HL-60 (cell line): ENCODE measurements around the gene TTC28.

Experiments
- GABPA ChIP-seq: IDR thresholded peaks from 2 replicates; pipeline ENCODE4 v1.6.1; 2012; ENCODE audit warnings: low read depth
- POLR2AphosphoS5 ChIP-seq: IDR thresholded peaks from 2 replicates; pipeline ENCODE4 v1.6.1; 2012; ENCODE audit warnings: low read depth
- TF ChIP-seq, protein P1 (sequence below): IDR thresholded peaks from one replicate; pipeline ENCODE4 v1.5.1; 2011; ENCODE audit warnings: low read length, control low read depth, inconsistent platforms; ENCODE audit not compliant: insufficient read depth
- TF ChIP-seq, protein P2 (sequence below): IDR thresholded peaks from 2 replicates; pipeline ENCODE4 v1.6.1; 2012; ENCODE audit warnings: low read depth; ENCODE audit not compliant: insufficient replicate concordance

DNA sequence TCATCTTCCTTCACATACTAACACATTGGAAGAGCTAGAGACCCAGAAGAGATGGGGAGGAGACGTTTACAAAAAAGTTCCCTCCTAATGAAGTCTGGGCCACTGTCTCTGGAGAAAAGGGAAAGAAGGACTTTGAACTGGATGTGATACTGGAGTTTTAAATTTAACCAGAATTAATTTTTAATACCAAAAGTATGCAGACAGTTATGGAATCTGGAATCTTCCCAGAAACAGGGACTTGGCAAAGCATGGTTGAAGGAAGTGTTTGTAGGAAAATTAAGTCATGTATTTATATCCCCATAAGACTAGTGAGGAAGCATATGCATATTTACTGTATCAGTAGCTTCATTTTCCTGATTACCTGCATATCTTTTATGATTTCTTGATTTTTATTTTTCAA is 215.5 kb downstream of the TTC28 start:
- TF ChIP-seq, protein P1, sequence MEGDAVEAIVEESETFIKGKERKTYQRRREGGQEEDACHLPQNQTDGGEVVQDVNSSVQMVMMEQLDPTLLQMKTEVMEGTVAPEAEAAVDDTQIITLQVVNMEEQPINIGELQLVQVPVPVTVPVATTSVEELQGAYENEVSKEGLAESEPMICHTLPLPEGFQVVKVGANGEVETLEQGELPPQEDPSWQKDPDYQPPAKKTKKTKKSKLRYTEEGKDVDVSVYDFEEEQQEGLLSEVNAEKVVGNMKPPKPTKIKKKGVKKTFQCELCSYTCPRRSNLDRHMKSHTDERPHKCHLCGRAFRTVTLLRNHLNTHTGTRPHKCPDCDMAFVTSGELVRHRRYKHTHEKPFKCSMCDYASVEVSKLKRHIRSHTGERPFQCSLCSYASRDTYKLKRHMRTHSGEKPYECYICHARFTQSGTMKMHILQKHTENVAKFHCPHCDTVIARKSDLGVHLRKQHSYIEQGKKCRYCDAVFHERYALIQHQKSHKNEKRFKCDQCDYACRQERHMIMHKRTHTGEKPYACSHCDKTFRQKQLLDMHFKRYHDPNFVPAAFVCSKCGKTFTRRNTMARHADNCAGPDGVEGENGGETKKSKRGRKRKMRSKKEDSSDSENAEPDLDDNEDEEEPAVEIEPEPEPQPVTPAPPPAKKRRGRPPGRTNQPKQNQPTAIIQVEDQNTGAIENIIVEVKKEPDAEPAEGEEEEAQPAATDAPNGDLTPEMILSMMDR, result no peak
- TF ChIP-seq POLR2AphosphoS5, result no peak
- TF ChIP-seq, protein P2, sequence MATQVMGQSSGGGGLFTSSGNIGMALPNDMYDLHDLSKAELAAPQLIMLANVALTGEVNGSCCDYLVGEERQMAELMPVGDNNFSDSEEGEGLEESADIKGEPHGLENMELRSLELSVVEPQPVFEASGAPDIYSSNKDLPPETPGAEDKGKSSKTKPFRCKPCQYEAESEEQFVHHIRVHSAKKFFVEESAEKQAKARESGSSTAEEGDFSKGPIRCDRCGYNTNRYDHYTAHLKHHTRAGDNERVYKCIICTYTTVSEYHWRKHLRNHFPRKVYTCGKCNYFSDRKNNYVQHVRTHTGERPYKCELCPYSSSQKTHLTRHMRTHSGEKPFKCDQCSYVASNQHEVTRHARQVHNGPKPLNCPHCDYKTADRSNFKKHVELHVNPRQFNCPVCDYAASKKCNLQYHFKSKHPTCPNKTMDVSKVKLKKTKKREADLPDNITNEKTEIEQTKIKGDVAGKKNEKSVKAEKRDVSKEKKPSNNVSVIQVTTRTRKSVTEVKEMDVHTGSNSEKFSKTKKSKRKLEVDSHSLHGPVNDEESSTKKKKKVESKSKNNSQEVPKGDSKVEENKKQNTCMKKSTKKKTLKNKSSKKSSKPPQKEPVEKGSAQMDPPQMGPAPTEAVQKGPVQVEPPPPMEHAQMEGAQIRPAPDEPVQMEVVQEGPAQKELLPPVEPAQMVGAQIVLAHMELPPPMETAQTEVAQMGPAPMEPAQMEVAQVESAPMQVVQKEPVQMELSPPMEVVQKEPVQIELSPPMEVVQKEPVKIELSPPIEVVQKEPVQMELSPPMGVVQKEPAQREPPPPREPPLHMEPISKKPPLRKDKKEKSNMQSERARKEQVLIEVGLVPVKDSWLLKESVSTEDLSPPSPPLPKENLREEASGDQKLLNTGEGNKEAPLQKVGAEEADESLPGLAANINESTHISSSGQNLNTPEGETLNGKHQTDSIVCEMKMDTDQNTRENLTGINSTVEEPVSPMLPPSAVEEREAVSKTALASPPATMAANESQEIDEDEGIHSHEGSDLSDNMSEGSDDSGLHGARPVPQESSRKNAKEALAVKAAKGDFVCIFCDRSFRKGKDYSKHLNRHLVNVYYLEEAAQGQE, result no peak
- TF ChIP-seq GABPA, result no peak
